ENCODE results near the gene TRIM42.

DNA sequence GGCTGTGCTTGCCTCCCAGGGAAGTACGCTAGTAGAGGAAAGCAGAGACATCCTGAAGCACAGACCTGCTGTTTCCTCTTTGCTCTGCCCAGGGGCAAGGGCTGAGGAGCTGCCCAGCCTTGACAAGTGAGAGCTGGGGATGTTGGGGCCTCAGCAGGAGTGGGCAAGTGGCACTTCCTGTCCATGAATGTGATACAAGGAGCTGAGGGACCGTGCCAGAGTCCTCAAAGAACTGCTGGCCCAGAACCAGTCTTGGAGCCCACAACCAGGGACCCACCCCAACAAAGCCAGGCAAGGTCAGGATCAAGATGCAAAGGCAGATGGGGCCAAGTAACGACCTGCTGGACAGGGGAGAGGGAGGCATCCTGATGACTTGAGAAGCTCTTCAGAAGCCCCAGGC is 70.3 kb downstream of the TRIM42 start:
- TF ChIP-seq POLR2A (IDR thresholded peaks at IDR 0.05; ENCODE audit: low read length) (no peak), GATA1 (IDR thresholded peaks at IDR 0.05; ENCODE audit: low read depth, low read length) (no peak)
